Activated T-helper 2 cell treated with anti-CD3 and anti-CD28 coated beads, Interferon-gamma antibody, Interleukin-2, Interleukin-4, amounts not matched to agents 10 μg/mL and 5 μg/mL and 100 μg/mL, durations not matched to agents 14 hours and 24 hours and 36 hours (primary cell): ENCODE data around the gene OPCML. TPM values are rescaled to one million over a fixed set of nuclear protein-coding genes. Genes with fewer than 3 reads are reported as not detected.

Source experiments
- DNase-seq: peaks from one replicate; pipeline ENCODE4 v3.0.0; 2021; ENCODE audit warnings: low spot score
- H3K27ac Mint-ChIP-seq: one replicate; pipeline ENCODE4 v1.8.0; 2021; ENCODE audit warnings: mixed read lengths
- H3K27me3 Mint-ChIP-seq: one replicate; pipeline ENCODE4 v1.8.0; 2021; ENCODE audit warnings: low read depth, mixed read lengths
- H3K36me3 Mint-ChIP-seq: one replicate; pipeline ENCODE4 v1.8.0; 2021; ENCODE audit warnings: low read depth, mixed read lengths
- H3K4me1 Mint-ChIP-seq: one replicate; pipeline ENCODE4 v1.8.0; 2021; ENCODE audit warnings: low read depth, mixed read lengths
- H3K4me3 Mint-ChIP-seq: one replicate; pipeline ENCODE4 v1.8.0; 2021; ENCODE audit warnings: low read depth, mild to moderate bottlenecking, moderate library complexity, mixed read lengths
- H3K9me3 Mint-ChIP-seq: one replicate; pipeline ENCODE4 v1.8.0; 2021; ENCODE audit warnings: mixed read lengths
- intact Hi-C: fragments of 100-400 bp; cut with micrococcal nuclease; formaldehyde crosslinking; loops from one replicate; pipeline ENCODE4 v1.15.1; 2023
- total RNA-seq: library from RNA; stranded (reverse); gene quantifications from 2 replicates; pipeline ENCODE4 v1.2.3, GENCODE V29; 2022

Gene OPCML
- total RNA-seq, 1 donor from 2014 or later = not detected

DNA sequence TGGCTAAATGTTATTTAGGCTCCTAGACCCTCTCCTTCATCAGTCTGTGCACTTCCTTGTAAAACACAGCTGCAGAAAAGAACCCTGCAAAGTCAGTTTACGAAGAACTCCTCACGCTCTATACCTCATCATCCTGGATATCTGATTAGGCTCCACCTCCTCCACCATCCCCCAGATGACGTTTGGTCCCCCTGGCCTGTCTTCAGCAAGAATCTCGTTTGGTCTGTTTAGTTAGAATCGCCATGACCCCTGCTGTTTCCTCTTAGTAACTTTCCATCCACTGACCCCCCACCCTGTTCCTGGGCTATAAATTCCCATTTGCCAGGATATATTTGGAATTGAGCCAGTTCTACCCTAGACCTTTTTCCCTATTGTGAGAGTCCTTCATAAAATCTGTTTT, 214.1 kb downstream of the OPCML start:
- no peak overlapping the region for H3K4me3 Mint-ChIP-seq
- intact Hi-C loops = no loop called here
- no peaks in the 10 kb centered on the region for H3K27me3 Mint-ChIP-seq
- no peak for DNase-seq
- no peak overlapping the region for H3K27ac Mint-ChIP-seq
- peaks cover 4% of the 10 kb centered on the region for H3K9me3 Mint-ChIP-seq
- H3K4me1 Mint-ChIP-seq = no peaks in the 10 kb centered on the region
- no peaks in the 10 kb centered on the region for H3K36me3 Mint-ChIP-seq

DNA sequence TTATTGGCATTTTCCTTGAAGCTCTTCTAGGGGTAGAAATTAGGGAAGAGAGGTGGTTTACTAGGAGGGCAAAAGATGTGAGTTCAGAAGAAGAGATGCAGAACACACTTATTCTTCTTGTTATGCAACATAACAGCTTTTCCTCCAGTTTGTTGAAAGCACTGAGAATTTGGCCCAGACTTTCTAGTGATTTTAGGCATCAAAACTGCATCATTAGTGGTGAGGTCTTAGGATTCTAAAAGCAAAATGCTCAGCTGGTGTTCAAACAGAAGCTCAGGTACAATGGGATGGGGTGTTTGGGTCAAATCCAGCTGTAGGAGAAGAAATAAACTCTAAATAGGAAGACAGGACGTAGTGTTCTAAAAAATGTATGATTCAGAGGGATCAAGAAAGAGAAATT, 221.1 kb downstream of the OPCML start:
- Mint-ChIP-seq H3K27me3 (no peaks in the 10 kb centered on the region), H3K4me1 (no peaks in the 10 kb centered on the region), H3K36me3 (no peaks in the 10 kb centered on the region), H3K9me3 (no peaks in the 10 kb centered on the region), H3K4me3 (no peak overlapping the region), H3K27ac (no peak overlapping the region)
- DNase-seq = no peak
- intact Hi-C loops = no loop called here

GRCh38 chr11:133306019-133306418, 226.3 kb downstream of the OPCML start:
- Mint-ChIP-seq H3K9me3 (peaks cover 4% of the 10 kb centered on the region), H3K4me3 (no peak overlapping the region), H3K4me1 (no peaks in the 10 kb centered on the region), H3K27me3 (no peaks in the 10 kb centered on the region), H3K27ac (no peak overlapping the region), H3K36me3 (no peaks in the 10 kb centered on the region)
- intact Hi-C loops = no loop called here
- DNase-seq = no peak

GRCh38 chr11:133305208-133305956, 226.9 kb downstream of the OPCML start:
- DNase-seq = no peak
- H3K36me3 Mint-ChIP-seq = no peaks in the 10 kb centered on the region
- peaks cover 4% of the 10 kb centered on the region for H3K9me3 Mint-ChIP-seq
- H3K27me3 Mint-ChIP-seq = no peaks in the 10 kb centered on the region
- no peaks in the 10 kb centered on the region for H3K4me1 Mint-ChIP-seq
- H3K27ac Mint-ChIP-seq = no peak overlapping the region
- no peak overlapping the region for H3K4me3 Mint-ChIP-seq
- intact Hi-C loops = no loop called here

DNA sequence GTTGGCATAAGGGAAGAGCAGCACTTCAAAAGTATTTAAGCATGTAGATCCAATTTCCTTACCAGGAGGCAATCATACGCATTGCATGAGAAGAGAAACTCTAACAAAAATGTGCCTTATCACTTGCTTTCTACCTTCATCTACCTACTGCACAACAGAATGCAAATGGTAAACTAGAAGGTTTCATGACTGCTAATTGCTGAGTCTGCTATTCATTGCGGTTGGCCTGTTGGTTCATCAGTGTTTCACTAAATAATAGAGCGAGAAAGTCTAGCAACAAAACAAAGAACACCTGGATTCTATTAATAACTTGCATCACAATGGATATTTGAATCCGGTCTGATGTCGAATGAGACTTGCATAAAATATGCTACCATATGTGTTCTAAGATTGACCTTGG, 229.0 kb downstream of the OPCML start:
- Mint-ChIP-seq H3K4me1 (no peaks in the 10 kb centered on the region), H3K4me3 (no peak overlapping the region), H3K27me3 (no peaks in the 10 kb centered on the region), H3K27ac (no peak overlapping the region), H3K9me3 (peaks cover 4% of the 10 kb centered on the region), H3K36me3 (no peaks in the 10 kb centered on the region)
- intact Hi-C loops = no loop called here
- no peak for DNase-seq

- Mint-ChIP-seq H3K4me3 (no peak overlapping the region), H3K4me1 (no peaks in the 10 kb centered on the region), H3K9me3 (peaks cover 4% of the 10 kb centered on the region), H3K27ac (no peak overlapping the region), H3K27me3 (no peaks in the 10 kb centered on the region), H3K36me3 (no peaks in the 10 kb centered on the region)
- intact Hi-C loops = no loop called here
- DNase-seq = no peak
These were observed 230.2 kb downstream of the OPCML start for GRCh38 chr11:133302056-133302455.

GRCh38 chr11:133300666-133301065, 231.6 kb downstream of the OPCML start:
- intact Hi-C loops = no loop called here
- no peak overlapping the region for H3K27ac Mint-ChIP-seq
- no peak for DNase-seq

GRCh38 chr11:133291780-133292179, 240.5 kb downstream of the OPCML start:
- Mint-ChIP-seq H3K36me3 (no peaks in the 10 kb centered on the region), H3K4me3 (no peak overlapping the region), H3K27ac (no peak overlapping the region), H3K4me1 (no peaks in the 10 kb centered on the region), H3K9me3 (no peaks in the 10 kb centered on the region), H3K27me3 (no peaks in the 10 kb centered on the region)
- intact Hi-C loops = no loop called here
- no peak for DNase-seq

More at GRCh38 chr11:133300666-133301065, 231.6 kb downstream of the OPCML start:
- Mint-ChIP-seq H3K9me3 (peaks cover 4% of the 10 kb centered on the region), H3K27me3 (no peaks in the 10 kb centered on the region), H3K4me1 (no peaks in the 10 kb centered on the region), H3K36me3 (no peaks in the 10 kb centered on the region), H3K4me3 (no peak overlapping the region)

- intact Hi-C loops = no loop called here
- H3K4me1 Mint-ChIP-seq = no peaks in the 10 kb centered on the region
- no peaks in the 10 kb centered on the region for H3K27me3 Mint-ChIP-seq
- no peak overlapping the region for H3K4me3 Mint-ChIP-seq
- H3K36me3 Mint-ChIP-seq = no peaks in the 10 kb centered on the region
- DNase-seq = no peak
- no peak overlapping the region for H3K27ac Mint-ChIP-seq
- H3K9me3 Mint-ChIP-seq = no peaks in the 10 kb centered on the region
These were observed 246.9 kb downstream of the OPCML start for GRCh38 chr11:133285359-133285758.

- H3K4me1 Mint-ChIP-seq = no peaks in the 10 kb centered on the region
- intact Hi-C loops = no loop called here
- H3K4me3 Mint-ChIP-seq = no peak overlapping the region
- H3K27ac Mint-ChIP-seq = no peak overlapping the region
- no peaks in the 10 kb centered on the region for H3K36me3 Mint-ChIP-seq
- DNase-seq = no peak
- no peaks in the 10 kb centered on the region for H3K9me3 Mint-ChIP-seq
- no peaks in the 10 kb centered on the region for H3K27me3 Mint-ChIP-seq
These were observed 248.1 kb downstream of the OPCML start for GRCh38 chr11:133284156-133284555.

- no peaks in the 10 kb centered on the region for H3K4me1 Mint-ChIP-seq
- H3K36me3 Mint-ChIP-seq = no peaks in the 10 kb centered on the region
- H3K27ac Mint-ChIP-seq = no peak overlapping the region
- DNase-seq = no peak
- H3K4me3 Mint-ChIP-seq = no peak overlapping the region
- no peaks in the 10 kb centered on the region for H3K27me3 Mint-ChIP-seq
- intact Hi-C loops = no loop called here
- H3K9me3 Mint-ChIP-seq = no peaks in the 10 kb centered on the region
These were observed 254.4 kb downstream of the OPCML start for GRCh38 chr11:133277886-133278285.

GRCh38 chr11:133271871-133272776, 260.2 kb downstream of the OPCML start:
- Mint-ChIP-seq H3K36me3 (no peaks in the 10 kb centered on the region), H3K9me3 (peaks cover 8% of the 10 kb centered on the region), H3K4me1 (peaks cover 4% of the 10 kb centered on the region), H3K27ac (no peak overlapping the region), H3K4me3 (no peak overlapping the region), H3K27me3 (no peaks in the 10 kb centered on the region)
- no peak for DNase-seq
- intact Hi-C loops = no loop called here

- Mint-ChIP-seq H3K4me1 (peaks cover 4% of the 10 kb centered on the region), H3K27me3 (no peaks in the 10 kb centered on the region), H3K36me3 (no peaks in the 10 kb centered on the region), H3K9me3 (peaks cover 8% of the 10 kb centered on the region), H3K4me3 (no peak overlapping the region), H3K27ac (no peak overlapping the region)
- intact Hi-C loops = no loop called here
- DNase-seq = no peak
These were observed 261.1 kb downstream of the OPCML start for GRCh38 chr11:133271206-133271605.
